Gastrocnemius medialis (tissue), 4 donors: ENCODE data around the gene CBX2.

Source experiments
- CTCF ChIP-seq, 5 experiments: fragments of 450-650 bp in 3 of 5; fragments of 200-600 bp in 2 of 5; sonication (generic) in 2 of 5; IDR thresholded peaks in 4 of 5; conservative IDR thresholded peaks in 1 of 5; 1 replicate in 4 of 5; 2 replicates in 1 of 5; pipeline ENCODE4 v1.5.1; 2016 to 2019; ENCODE audit warnings: antibody characterized with exemption in 5 of 5, mild to moderate bottlenecking in 3 of 5, moderate library complexity in 3 of 5
- POLR2A ChIP-seq, 2 donors: fragments of 450-650 bp; IDR thresholded peaks; one replicate each; pipeline ENCODE4 v1.6.1; 2017; ENCODE audit warnings: antibody characterized with exemption in 2 of 2, mild to moderate bottlenecking in 2 of 2, moderate library complexity in 2 of 2

GRCh38 chr17:79835953-79836509 lies 58.1 kb downstream of the CBX2 start:
- no peak for TF ChIP-seq CTCF (IDR thresholded peaks at IDR 0.05 in 4 of 5, conservative IDR thresholded peaks at IDR 0.05 in 1 of 5)
- TF ChIP-seq POLR2A (IDR thresholded peaks at IDR 0.05), result no peak
